T-helper 2 cell treated with Interferon-gamma antibody and Interleukin-4, amounts not matched to agents 5 μg/mL and 100 μg/mL, for 36 hours (primary cell): ENCODE results near the gene ASB10.

Experiments used
- DNase-seq: peaks from one replicate; pipeline ENCODE4 v3.0.0; 2021; ENCODE audit warnings: low spot score
- H3K27ac Mint-ChIP-seq: one replicate; pipeline ENCODE4 v1.8.0; 2021; ENCODE audit warnings: mild to moderate bottlenecking, mixed read lengths
- H3K27me3 Mint-ChIP-seq: one replicate; pipeline ENCODE4 v1.8.0; 2021; ENCODE audit warnings: low read depth, mixed read lengths
- H3K36me3 Mint-ChIP-seq: one replicate; pipeline ENCODE4 v1.8.0; 2021; ENCODE audit warnings: low read depth, mixed read lengths
- H3K4me1 Mint-ChIP-seq: one replicate; pipeline ENCODE4 v1.8.0; 2021; ENCODE audit warnings: low read depth, mixed read lengths
- H3K4me3 Mint-ChIP-seq: one replicate; pipeline ENCODE4 v1.8.0; 2022; ENCODE audit warnings: mild to moderate bottlenecking, moderate library complexity, mixed read lengths
- H3K9me3 Mint-ChIP-seq: one replicate; pipeline ENCODE4 v1.8.0; 2021; ENCODE audit warnings: mixed read lengths

The ASB10 gene

GRCh38 chr7:151146761-151147160, 40.3 kb downstream of the ASB10 start:
- no peaks in the 10 kb centered on the region for H3K9me3 Mint-ChIP-seq
- no peak overlapping the region for H3K27ac Mint-ChIP-seq
- peaks cover 11% of the 10 kb centered on the region for H3K27me3 Mint-ChIP-seq
- H3K4me3 Mint-ChIP-seq = no peak overlapping the region
- no peaks in the 10 kb centered on the region for H3K36me3 Mint-ChIP-seq
- no peaks in the 10 kb centered on the region for H3K4me1 Mint-ChIP-seq
- no peak for DNase-seq

GRCh38 chr7:151144387-151144786, 42.7 kb downstream of the ASB10 start:
- H3K27ac Mint-ChIP-seq = no peak overlapping the region
- no peak overlapping the region for H3K4me3 Mint-ChIP-seq
- H3K9me3 Mint-ChIP-seq = no peaks in the 10 kb centered on the region
- H3K36me3 Mint-ChIP-seq = no peaks in the 10 kb centered on the region
- no peaks in the 10 kb centered on the region for H3K4me1 Mint-ChIP-seq
- H3K27me3 Mint-ChIP-seq = peaks cover 5% of the 10 kb centered on the region
- no peak for DNase-seq

GRCh38 chr7:151143261-151144015, 43.6 kb downstream of the ASB10 start:
- H3K36me3 Mint-ChIP-seq = no peaks in the 10 kb centered on the region
- H3K27me3 Mint-ChIP-seq = no peaks in the 10 kb centered on the region
- H3K4me1 Mint-ChIP-seq = no peaks in the 10 kb centered on the region
- DNase-seq = no peak
- H3K4me3 Mint-ChIP-seq = no peak overlapping the region
- no peak overlapping the region for H3K27ac Mint-ChIP-seq
- H3K9me3 Mint-ChIP-seq = no peaks in the 10 kb centered on the region

- no peaks in the 10 kb centered on the region for H3K36me3 Mint-ChIP-seq
- H3K4me1 Mint-ChIP-seq = no peaks in the 10 kb centered on the region
- no peak overlapping the region for H3K27ac Mint-ChIP-seq
- no peak for DNase-seq
- H3K4me3 Mint-ChIP-seq = no peak overlapping the region
- no peaks in the 10 kb centered on the region for H3K27me3 Mint-ChIP-seq
- H3K9me3 Mint-ChIP-seq = no peaks in the 10 kb centered on the region
Observed at GRCh38 chr7:151142686-151143040, 44.4 kb downstream of the ASB10 start.

GRCh38 chr7:151141855-151142685, 45.0 kb downstream of the ASB10 start:
- Mint-ChIP-seq H3K27ac (no peak overlapping the region), H3K4me3 (no peak overlapping the region), H3K27me3 (no peaks in the 10 kb centered on the region), H3K4me1 (no peaks in the 10 kb centered on the region), H3K36me3 (no peaks in the 10 kb centered on the region), H3K9me3 (no peaks in the 10 kb centered on the region)
- DNase-seq = no peak

GRCh38 chr7:151141311-151141854, 45.7 kb downstream of the ASB10 start:
- no peak overlapping the region for H3K27ac Mint-ChIP-seq
- no peak for DNase-seq
- no peaks in the 10 kb centered on the region for H3K4me1 Mint-ChIP-seq
- H3K27me3 Mint-ChIP-seq = no peaks in the 10 kb centered on the region
- H3K9me3 Mint-ChIP-seq = no peaks in the 10 kb centered on the region
- no peak overlapping the region for H3K4me3 Mint-ChIP-seq
- no peaks in the 10 kb centered on the region for H3K36me3 Mint-ChIP-seq

GRCh38 chr7:151140826-151141225, 46.2 kb downstream of the ASB10 start:
- H3K36me3 Mint-ChIP-seq = no peaks in the 10 kb centered on the region
- H3K27ac Mint-ChIP-seq = no peak overlapping the region
- DNase-seq = no peak
- H3K4me1 Mint-ChIP-seq = no peaks in the 10 kb centered on the region
- no peaks in the 10 kb centered on the region for H3K27me3 Mint-ChIP-seq
- no peaks in the 10 kb centered on the region for H3K9me3 Mint-ChIP-seq
- no peak overlapping the region for H3K4me3 Mint-ChIP-seq

- H3K27me3 Mint-ChIP-seq = no peaks in the 10 kb centered on the region
- DNase-seq = no peak
Observed at GRCh38 chr7:151139791-151140190, 47.3 kb downstream of the ASB10 start.

GRCh38 chr7:151139071-151139790, 47.8 kb downstream of the ASB10 start:
- Mint-ChIP-seq H3K27ac (no peak overlapping the region), H3K9me3 (no peaks in the 10 kb centered on the region), H3K4me1 (no peaks in the 10 kb centered on the region), H3K27me3 (no peaks in the 10 kb centered on the region), H3K4me3 (no peak overlapping the region), H3K36me3 (no peaks in the 10 kb centered on the region)
- no peak for DNase-seq

More at GRCh38 chr7:151139791-151140190, 47.3 kb downstream of the ASB10 start:
- H3K4me3 Mint-ChIP-seq = no peak overlapping the region
- H3K27ac Mint-ChIP-seq = no peak overlapping the region
- H3K9me3 Mint-ChIP-seq = no peaks in the 10 kb centered on the region
- no peaks in the 10 kb centered on the region for H3K36me3 Mint-ChIP-seq
- H3K4me1 Mint-ChIP-seq = no peaks in the 10 kb centered on the region

- Mint-ChIP-seq H3K27ac (no peak overlapping the region), H3K27me3 (no peaks in the 10 kb centered on the region), H3K36me3 (no peaks in the 10 kb centered on the region), H3K4me3 (no peak overlapping the region), H3K9me3 (no peaks in the 10 kb centered on the region), H3K4me1 (no peaks in the 10 kb centered on the region)
- no peak for DNase-seq
Observed at GRCh38 chr7:151138153-151138851, 48.7 kb downstream of the ASB10 start.

GRCh38 chr7:151137791-151138152, 49.3 kb downstream of the ASB10 start:
- H3K27ac Mint-ChIP-seq = no peak overlapping the region
- H3K4me3 Mint-ChIP-seq = no peak overlapping the region
- no peak for DNase-seq
- no peaks in the 10 kb centered on the region for H3K4me1 Mint-ChIP-seq
- no peaks in the 10 kb centered on the region for H3K27me3 Mint-ChIP-seq
- no peaks in the 10 kb centered on the region for H3K36me3 Mint-ChIP-seq
- no peaks in the 10 kb centered on the region for H3K9me3 Mint-ChIP-seq

- H3K36me3 Mint-ChIP-seq = no peaks in the 10 kb centered on the region
- no peaks in the 10 kb centered on the region for H3K27me3 Mint-ChIP-seq
- H3K27ac Mint-ChIP-seq = no peak overlapping the region
- no peak for DNase-seq
- H3K4me1 Mint-ChIP-seq = no peaks in the 10 kb centered on the region
- no peak overlapping the region for H3K4me3 Mint-ChIP-seq
- H3K9me3 Mint-ChIP-seq = no peaks in the 10 kb centered on the region
Observed at GRCh38 chr7:151137076-151137675, 49.9 kb downstream of the ASB10 start.
